GM19455 (cell line): ENCODE measurements around the gene JAK3.

Experiments used
- ATAC-seq: cut with Tn5 transposase; IDR thresholded peaks from one replicate; pipeline ENCODE4 v1.9.1; 2021; ENCODE audit not compliant: unreplicated experiment

Gene JAK3

GRCh38 chr19:17841810-17842662 is 5.7 kb downstream of the JAK3 start:
- no peak for ATAC-seq

GRCh38 chr19:17841371-17841809 is 6.4 kb downstream of the JAK3 start:
- ATAC-seq, result no peak

GRCh38 chr19:17840019-17840418 is 7.8 kb downstream of the JAK3 start:
- ATAC-seq, result no peak

- no peak for ATAC-seq
Measured at GRCh38 chr19:17837972-17838371, 9.8 kb downstream of the JAK3 start.

GRCh38 chr19:17836530-17836929 is 11.3 kb downstream of the JAK3 start:
- ATAC-seq, result no peak

- no peak for ATAC-seq
Measured at GRCh38 chr19:17835182-17836006, 12.4 kb downstream of the JAK3 start.

- ATAC-seq, result no peak
Measured at GRCh38 chr19:17834350-17835181, 13.2 kb downstream of the JAK3 start.

GRCh38 chr19:17832443-17833208 is 15.2 kb downstream of the JAK3 start:
- ATAC-seq, result no peak

GRCh38 chr19:17831419-17831888 is 16.3 kb downstream of the JAK3 start:
- ATAC-seq, result no peak

GRCh38 chr19:17830567-17831418 is 17.0 kb downstream of the JAK3 start:
- no peak for ATAC-seq

- no peak for ATAC-seq
Measured at GRCh38 chr19:17829855-17830566, 17.8 kb downstream of the JAK3 start.

- ATAC-seq, result no peak
Measured at GRCh38 chr19:17826508-17827056, 21.2 kb downstream of the JAK3 start.

GRCh38 chr19:17824339-17824738 is 23.4 kb downstream of the JAK3 start:
- ATAC-seq, result no peak

- no peak for ATAC-seq
Measured at GRCh38 chr19:17821190-17821589, 26.6 kb downstream of the JAK3 start, which contains the start of gene INSL3. Gene INSL3, minus strand, starts transcription at chr19:17821519. Its CDS starts 13 bp downstream, at chr19:17821506.

- no peak for ATAC-seq
Measured at GRCh38 chr19:17817668-17818363, 30.0 kb downstream of the JAK3 start.

- no peak for ATAC-seq
Measured at GRCh38 chr19:17812099-17812498, 35.7 kb downstream of the JAK3 start.

GRCh38 chr19:17811681-17812080 is 36.1 kb downstream of the JAK3 start:
- ATAC-seq, result no peak

- ATAC-seq, result no peak
Measured at GRCh38 chr19:17811103-17811502, 36.7 kb downstream of the JAK3 start.
